K562 (cell line): Measurements from ENCODE around the gene P2RX1. TPM values are rescaled to one million over a fixed set of nuclear protein-coding genes. Genes with fewer than 3 reads are reported as not detected.
A peak's percentile ranks its signal among the peaks of the same experiment; 100 is the strongest.

ENCODE experiments used
- CREB5 ChIP-seq: fragments of 250-450 bp; sonication (Bioruptor Pico); IDR thresholded peaks from 2 replicates; pipeline ENCODE4 v1.5.0; 2020; ENCODE audit warnings: mild to moderate bottlenecking
- HNRNPK ChIP-seq: fragments of 200-400 bp; formaldehyde crosslinking; IDR thresholded peaks from one replicate; pipeline ENCODE4 v1.6.1; 2018; ENCODE audit warnings: mild to moderate bottlenecking, low read depth, low read length; ENCODE audit not compliant: poor library complexity, severe bottlenecking
- JUNB ChIP-seq: fragments of 450-650 bp; formaldehyde crosslinking; conservative IDR thresholded peaks from 2 replicates; pipeline ENCODE4 v1.4.0; 2020; ENCODE audit warnings: mild to moderate bottlenecking
- MYC ChIP-seq, 2 experiments: fragments of 250-450 bp in 1 of 2; sonication (Bioruptor Pico) in 1 of 2; IDR thresholded peaks; 2 replicates each; pipeline versions ENCODE4 v1.5.1 to v1.6.1; 2012 to 2021; ENCODE audit warnings: low read depth in 2 of 2, borderline replicate concordance in 1 of 2, improper control_type of control experiment in 1 of 2, low read length in 1 of 2, mild to moderate bottlenecking in 1 of 2, moderate library complexity in 1 of 2
- NFATC3 ChIP-seq: fragments of 450-650 bp; IDR thresholded peaks from 2 replicates; pipeline ENCODE4 v1.6.1; 2017; ENCODE audit warnings: mild to moderate bottlenecking
- SMAD3 ChIP-seq: fragments of 450-650 bp; formaldehyde crosslinking; conservative IDR thresholded peaks from 2 replicates; pipeline ENCODE4 v1.4.0; 2020; ENCODE audit warnings: mild to moderate bottlenecking
- SRSF1 ChIP-seq: fragments of 200-400 bp; formaldehyde crosslinking; IDR thresholded peaks from 2 replicates; pipeline ENCODE4 v1.6.1; 2017; ENCODE audit warnings: mild to moderate bottlenecking, low read depth, low read length, moderate library complexity
- TOE1 ChIP-seq, 2 experiments: fragments of 450-650 bp in 1 of 2; sonication (generic) in 1 of 2; formaldehyde crosslinking in 1 of 2; IDR thresholded peaks; 2 replicates each; pipeline versions ENCODE4 v1.7.1 to v1.8.0; 2016 to 2022; ENCODE audit warnings: borderline replicate concordance in 2 of 2, mild to moderate bottlenecking in 2 of 2, antibody characterized with exemption in 1 of 2, inconsistent platforms in 1 of 2, low read depth in 1 of 2, missing genetic modification reagents in 1 of 2, moderate library complexity in 1 of 2
- USF1 ChIP-seq: sonication (generic); formaldehyde crosslinking; IDR thresholded peaks from 2 replicates; pipeline ENCODE4 v1.9.0; 2022; ENCODE audit warnings: mild to moderate bottlenecking, missing genetic modification reagents
- ZNF140 ChIP-seq: fragments of 250-450 bp; sonication (Bioruptor Pico); IDR thresholded peaks from 2 replicates; pipeline ENCODE4 v1.8.0; 2021; ENCODE audit warnings: moderate library complexity, mild to moderate bottlenecking, inconsistent platforms
- ZNF280A ChIP-seq: fragments of 450-650 bp; IDR thresholded peaks from 2 replicates; pipeline ENCODE4 v1.6.1; 2018; ENCODE audit warnings: mild to moderate bottlenecking, low read depth; ENCODE audit not compliant: partially characterized antibody
- ZNF318 ChIP-seq, 2 experiments: fragments of 450-650 bp; IDR thresholded peaks; 2 replicates each; pipeline ENCODE4 v1.6.1; 2016; ENCODE audit warnings: mild to moderate bottlenecking in 2 of 2, borderline replicate concordance in 1 of 2, low read depth in 1 of 2, moderate library complexity in 1 of 2
- polyA plus RNA-seq, 8 experiments: library from polyadenylated mRNA; depleted of rRNA in 4 of 8; stranded (reverse) in 5 of 8; unstranded in 3 of 8; fragments of >200 nt; fragmentation: Nextera tagmentation in 2 of 8; fragmentation: Illumina TruSeq in 1 of 8; extraction: Ambion mirVana in 2 of 8; extraction: Trizol in 1 of 8; gene quantifications; 2 replicates each; pipeline versions ENCODE4 v1.2.1 to v1.2.3, GENCODE V29; 2011 to 2014; ENCODE audit warnings: inconsistent platforms in 1 of 8, missing spikeins in 1 of 8
- total RNA-seq, 7 experiments: library from RNA; depleted of rRNA in 6 of 7; stranded (reverse); fragments of >200 nt in 6 of 7; fragmentation: Illumina TruSeq in 2 of 7; extraction: Trizol in 2 of 7; gene quantifications; 2 replicates each; pipeline versions ENCODE4 v1.2.1 to v1.2.3, GENCODE V29; 2011 to 2021; ENCODE audit warnings: low replicate concordance in 1 of 7

P2RX1 gene
- total and polyA plus RNA-seq, 9 of the 15 experiments (the other 6 are each of a cell fraction or from before 2014, with no cell fraction given) = 0.27 to 20.3 (median 10.3) TPM

- no peak for TF ChIP-seq ZNF318 (IDR thresholded peaks at IDR 0.05; ENCODE audit: borderline replicate concordance in 1 of 2, low read depth in 1 of 2)
- no peak for TF ChIP-seq NFATC3
- TF ChIP-seq HNRNPK = no peak
- TF ChIP-seq SRSF1 = no peak
- no peak for TF ChIP-seq ZNF280A
- no peak for TF ChIP-seq ZNF140 (CRISPR knock-in tag)
- TF ChIP-seq SMAD3 (CRISPR knock-in tag) = no peak
- TF ChIP-seq TOE1 (IDR thresholded peaks at IDR 0.05; ENCODE audit: borderline replicate concordance) = 0 out of 2 replicates have a peak, but pooled peaks have one; percentile 45
- TF ChIP-seq TOE1 (CRISPR knock-in tag; IDR thresholded peaks at IDR 0.05; ENCODE audit: borderline replicate concordance, low read depth) = no peak
- TF ChIP-seq MYC (IDR thresholded peaks at IDR 0.05; ENCODE audit: low read depth, low read length) = peak; percentile 58; the same call in 1 of the 2 replicates
- TF ChIP-seq MYC (CRISPR knock-in tag; IDR thresholded peaks at IDR 0.05; ENCODE audit: borderline replicate concordance, low read depth) = no peak
- no peak for TF ChIP-seq JUNB (CRISPR knock-in tag)
- peak; percentile 37; the same call in 1 of the 2 replicates for TF ChIP-seq USF1 (CRISPR knock-in tag)
- TF ChIP-seq CREB5 (CRISPR knock-in tag) = no peak
Observed at GRCh38 chr17:3907483-3908216, 8.6 kb downstream of the P2RX1 start (continued).
